ENCODE results near the gene PLCH1. TPM values are rescaled to one million over a fixed set of nuclear protein-coding genes. Genes with fewer than 3 reads are reported as not detected.

PLCH1 gene
- total RNA-seq, 1 experiment from 2014 or later: 8.9 TPM

- Mint-ChIP-seq H3K27ac (no peak overlapping the region), H3K27me3 (ENCODE audit: low read depth) (no peaks in the 10 kb centered on the region), H3K9me3 (no peaks in the 10 kb centered on the region), H3K4me3 (no peak overlapping the region), H3K4me1 (peaks cover 18% of the 10 kb centered on the region), H3K36me3 (no peaks in the 10 kb centered on the region)
- DNase-seq (ENCODE audit: low spot score): no peak
- POLR2A ChIA-PET: no interaction called here
- CTCF ChIA-PET: interaction anchor here (0.6 to 2.5 kb wide), 3 partner anchors 116 to 221 kb away, joined by 3 to 11 read pairs (median 4); partner anchors contain the start of gene C3orf33
- ATAC-seq: peak; percentile 80
- TF ChIP-seq IRF1 (CRISPR knock-in tag; IDR thresholded peaks at IDR 0.05): no peak
- TF ChIP-seq ZNF232 (CRISPR knock-in tag; IDR thresholded peaks at IDR 0.05): no peak
- TF ChIP-seq RORB (CRISPR knock-in tag; IDR thresholded peaks at IDR 0.05): no peak
- no peak for TF ChIP-seq AR (CRISPR knock-in tag; IDR thresholded peaks at IDR 0.05)
- TF ChIP-seq, protein P1, sequence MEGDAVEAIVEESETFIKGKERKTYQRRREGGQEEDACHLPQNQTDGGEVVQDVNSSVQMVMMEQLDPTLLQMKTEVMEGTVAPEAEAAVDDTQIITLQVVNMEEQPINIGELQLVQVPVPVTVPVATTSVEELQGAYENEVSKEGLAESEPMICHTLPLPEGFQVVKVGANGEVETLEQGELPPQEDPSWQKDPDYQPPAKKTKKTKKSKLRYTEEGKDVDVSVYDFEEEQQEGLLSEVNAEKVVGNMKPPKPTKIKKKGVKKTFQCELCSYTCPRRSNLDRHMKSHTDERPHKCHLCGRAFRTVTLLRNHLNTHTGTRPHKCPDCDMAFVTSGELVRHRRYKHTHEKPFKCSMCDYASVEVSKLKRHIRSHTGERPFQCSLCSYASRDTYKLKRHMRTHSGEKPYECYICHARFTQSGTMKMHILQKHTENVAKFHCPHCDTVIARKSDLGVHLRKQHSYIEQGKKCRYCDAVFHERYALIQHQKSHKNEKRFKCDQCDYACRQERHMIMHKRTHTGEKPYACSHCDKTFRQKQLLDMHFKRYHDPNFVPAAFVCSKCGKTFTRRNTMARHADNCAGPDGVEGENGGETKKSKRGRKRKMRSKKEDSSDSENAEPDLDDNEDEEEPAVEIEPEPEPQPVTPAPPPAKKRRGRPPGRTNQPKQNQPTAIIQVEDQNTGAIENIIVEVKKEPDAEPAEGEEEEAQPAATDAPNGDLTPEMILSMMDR (IDR thresholded peaks at IDR 0.05): no peak
- no peak for TF ChIP-seq NR1H2 (CRISPR knock-in tag; IDR thresholded peaks at IDR 0.05)
- TF ChIP-seq MAX (CRISPR knock-in tag; IDR thresholded peaks at IDR 0.05): no peak
- no peak for TF ChIP-seq E2F5 (CRISPR knock-in tag; IDR thresholded peaks at IDR 0.05)
- no peak for TF ChIP-seq NFATC4 (CRISPR knock-in tag; IDR thresholded peaks at IDR 0.05)
- TF ChIP-seq, protein P2, sequence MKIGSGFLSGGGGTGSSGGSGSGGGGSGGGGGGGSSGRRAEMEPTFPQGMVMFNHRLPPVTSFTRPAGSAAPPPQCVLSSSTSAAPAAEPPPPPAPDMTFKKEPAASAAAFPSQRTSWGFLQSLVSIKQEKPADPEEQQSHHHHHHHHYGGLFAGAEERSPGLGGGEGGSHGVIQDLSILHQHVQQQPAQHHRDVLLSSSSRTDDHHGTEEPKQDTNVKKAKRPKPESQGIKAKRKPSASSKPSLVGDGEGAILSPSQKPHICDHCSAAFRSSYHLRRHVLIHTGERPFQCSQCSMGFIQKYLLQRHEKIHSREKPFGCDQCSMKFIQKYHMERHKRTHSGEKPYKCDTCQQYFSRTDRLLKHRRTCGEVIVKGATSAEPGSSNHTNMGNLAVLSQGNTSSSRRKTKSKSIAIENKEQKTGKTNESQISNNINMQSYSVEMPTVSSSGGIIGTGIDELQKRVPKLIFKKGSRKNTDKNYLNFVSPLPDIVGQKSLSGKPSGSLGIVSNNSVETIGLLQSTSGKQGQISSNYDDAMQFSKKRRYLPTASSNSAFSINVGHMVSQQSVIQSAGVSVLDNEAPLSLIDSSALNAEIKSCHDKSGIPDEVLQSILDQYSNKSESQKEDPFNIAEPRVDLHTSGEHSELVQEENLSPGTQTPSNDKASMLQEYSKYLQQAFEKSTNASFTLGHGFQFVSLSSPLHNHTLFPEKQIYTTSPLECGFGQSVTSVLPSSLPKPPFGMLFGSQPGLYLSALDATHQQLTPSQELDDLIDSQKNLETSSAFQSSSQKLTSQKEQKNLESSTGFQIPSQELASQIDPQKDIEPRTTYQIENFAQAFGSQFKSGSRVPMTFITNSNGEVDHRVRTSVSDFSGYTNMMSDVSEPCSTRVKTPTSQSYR (CRISPR knock-in tag; IDR thresholded peaks at IDR 0.05): no peak
- no peak for TF ChIP-seq MYBL2 (CRISPR knock-in tag; IDR thresholded peaks at IDR 0.05)
- TF ChIP-seq E2F1 (CRISPR knock-in tag; IDR thresholded peaks at IDR 0.05): no peak
- TF ChIP-seq, protein P3, sequence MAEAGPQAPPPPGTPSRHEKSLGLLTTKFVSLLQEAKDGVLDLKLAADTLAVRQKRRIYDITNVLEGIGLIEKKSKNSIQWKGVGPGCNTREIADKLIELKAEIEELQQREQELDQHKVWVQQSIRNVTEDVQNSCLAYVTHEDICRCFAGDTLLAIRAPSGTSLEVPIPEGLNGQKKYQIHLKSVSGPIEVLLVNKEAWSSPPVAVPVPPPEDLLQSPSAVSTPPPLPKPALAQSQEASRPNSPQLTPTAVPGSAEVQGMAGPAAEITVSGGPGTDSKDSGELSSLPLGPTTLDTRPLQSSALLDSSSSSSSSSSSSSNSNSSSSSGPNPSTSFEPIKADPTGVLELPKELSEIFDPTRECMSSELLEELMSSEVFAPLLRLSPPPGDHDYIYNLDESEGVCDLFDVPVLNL (CRISPR knock-in tag; IDR thresholded peaks at IDR 0.05; ENCODE audit: borderline replicate concordance, low read depth): no peak
- TF ChIP-seq PRDM15 (CRISPR knock-in tag; IDR thresholded peaks at IDR 0.05): no peak
- TF ChIP-seq, protein P4, sequence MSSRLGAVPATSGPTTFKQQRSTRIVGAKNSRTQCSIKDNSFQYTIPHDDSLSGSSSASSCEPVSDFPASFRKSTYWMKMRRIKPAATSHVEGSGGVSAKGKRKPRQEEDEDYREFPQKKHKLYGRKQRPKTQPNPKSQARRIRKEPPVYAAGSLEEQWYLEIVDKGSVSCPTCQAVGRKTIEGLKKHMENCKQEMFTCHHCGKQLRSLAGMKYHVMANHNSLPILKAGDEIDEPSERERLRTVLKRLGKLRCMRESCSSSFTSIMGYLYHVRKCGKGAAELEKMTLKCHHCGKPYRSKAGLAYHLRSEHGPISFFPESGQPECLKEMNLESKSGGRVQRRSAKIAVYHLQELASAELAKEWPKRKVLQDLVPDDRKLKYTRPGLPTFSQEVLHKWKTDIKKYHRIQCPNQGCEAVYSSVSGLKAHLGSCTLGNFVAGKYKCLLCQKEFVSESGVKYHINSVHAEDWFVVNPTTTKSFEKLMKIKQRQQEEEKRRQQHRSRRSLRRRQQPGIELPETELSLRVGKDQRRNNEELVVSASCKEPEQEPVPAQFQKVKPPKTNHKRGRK (CRISPR knock-in tag; IDR thresholded peaks at IDR 0.05; ENCODE audit: borderline replicate concordance): no peak
These were observed 159.5 kb downstream of the PLCH1 start for GRCh38 chr3:155585384-155585783.
